Trophoblast cell (in vitro differentiated cells and primary cell): ENCODE measurements around the gene ACHE.
"Not testable (repeated sequence)": the region's sequence is repeated elsewhere in the genome, so short reads cannot be mapped to it uniquely, and the experiment has no call there.

ENCODE experiments used
- DNase-seq, 2 donors: peaks; one replicate each; pipeline ENCODE4 v3.0.0-alpha.2; 2016
- H2AFZ ChIP-seq: 2 replicates; pipeline ENCODE4 v1.6.1; 2013; ENCODE audit warnings: low read length, moderate library complexity, mild to moderate bottlenecking; ENCODE audit not compliant: insufficient read depth, poor library complexity
- H2AK5ac ChIP-seq: 2 replicates; pipeline ENCODE4 v1.6.1; 2013; ENCODE audit warnings: mild to moderate bottlenecking, low read length
- H2BK120ac ChIP-seq: 2 replicates; pipeline ENCODE4 v1.6.1; 2013; ENCODE audit warnings: low read length, mild to moderate bottlenecking, moderate library complexity; ENCODE audit not compliant: insufficient read depth, poor library complexity
- H2BK12ac ChIP-seq: 2 replicates; pipeline ENCODE4 v1.6.1; 2013; ENCODE audit warnings: mild to moderate bottlenecking, low read length, moderate library complexity
- H2BK5ac ChIP-seq: 2 replicates; pipeline ENCODE4 v1.6.1; 2013; ENCODE audit warnings: low read length, low read depth, moderate library complexity, mild to moderate bottlenecking; ENCODE audit not compliant: poor library complexity
- H3K14ac ChIP-seq: 2 replicates; pipeline ENCODE4 v1.6.1; 2013; ENCODE audit warnings: mild to moderate bottlenecking, low read length
- H3K18ac ChIP-seq: 2 replicates; pipeline ENCODE4 v1.6.1; 2013; ENCODE audit warnings: mild to moderate bottlenecking, low read length
- H3K23ac ChIP-seq: 2 replicates; pipeline ENCODE4 v1.6.1; 2013; ENCODE audit warnings: low read length
- H3K27ac ChIP-seq: 2 replicates; pipeline ENCODE4 v1.5.1; 2013; ENCODE audit warnings: low read depth, mild to moderate bottlenecking, inconsistent platforms, low read length, moderate library complexity
- H3K27me3 ChIP-seq: 2 replicates; pipeline ENCODE4 v1.6.1; 2013; ENCODE audit warnings: inconsistent platforms, mild to moderate bottlenecking, low read length, moderate library complexity; ENCODE audit not compliant: insufficient read depth
- H3K36me3 ChIP-seq, 2 experiments: 1 replicate in 1 of 2; 2 replicates in 1 of 2; pipeline ENCODE4 v1.6.1; 2013; ENCODE audit warnings: low read length in 2 of 2, mild to moderate bottlenecking in 2 of 2, moderate library complexity in 1 of 2; ENCODE audit not compliant: insufficient read depth in 2 of 2, control insufficient read depth in 1 of 2
- H3K4ac ChIP-seq: 2 replicates; pipeline ENCODE4 v1.6.1; 2013; ENCODE audit warnings: low read depth, mild to moderate bottlenecking, low read length, moderate library complexity
- H3K4me1 ChIP-seq, 2 experiments: 1 replicate in 1 of 2; 2 replicates in 1 of 2; pipeline ENCODE4 v1.6.1; 2013; ENCODE audit warnings: low read length in 2 of 2, mild to moderate bottlenecking in 2 of 2, moderate library complexity in 1 of 2; ENCODE audit not compliant: insufficient read depth in 2 of 2, control insufficient read depth in 1 of 2
- H3K4me2 ChIP-seq: 2 replicates; pipeline ENCODE4 v1.6.1; 2013; ENCODE audit warnings: inconsistent platforms, mild to moderate bottlenecking, low read length, moderate library complexity
- H3K4me3 ChIP-seq: 2 replicates; pipeline ENCODE4 v1.5.1; 2013; ENCODE audit warnings: mild to moderate bottlenecking, low read depth, low read length, inconsistent platforms
- H3K79me1 ChIP-seq: one replicate; pipeline ENCODE4 v1.6.1; 2013; ENCODE audit warnings: low read length
- H3K79me2 ChIP-seq: 2 replicates; pipeline ENCODE4 v1.6.1; 2013; ENCODE audit warnings: low read length, mild to moderate bottlenecking; ENCODE audit not compliant: control insufficient read depth, insufficient read depth, poor library complexity
- H3K9ac ChIP-seq: 2 replicates; pipeline ENCODE4 v1.6.1; 2013; ENCODE audit warnings: mild to moderate bottlenecking, low read length
- H3K9me3 ChIP-seq: 2 replicates; pipeline ENCODE4 v1.6.1; 2013; ENCODE audit warnings: low read depth, mild to moderate bottlenecking, control low read depth, inconsistent platforms, low read length; ENCODE audit not compliant: insufficient read depth
- H4K12ac ChIP-seq: 2 replicates; pipeline ENCODE4 v1.6.1; 2013; ENCODE audit warnings: low read depth, mild to moderate bottlenecking, low read length, moderate library complexity
- H4K8ac ChIP-seq: 2 replicates; pipeline ENCODE4 v1.6.1; 2013; ENCODE audit warnings: low read depth, mild to moderate bottlenecking, low read length, moderate library complexity
- H4K91ac ChIP-seq: one replicate; pipeline ENCODE4 v1.6.1; 2013; ENCODE audit warnings: low read depth, mild to moderate bottlenecking, low read length, moderate library complexity
- WGBS: extraction: QIAGEN DNeasy Blood & Tissue Kit; methylation state at CpG from one replicate; pipeline ENCODE4 v1.1.7; 2013; ENCODE audit warnings: missing lambda C conversion rate; ENCODE audit not compliant: insufficient read length, insufficient coverage; ENCODE audit errors: extremely low coverage; 5-methylcytosine and 5-hydroxymethylcytosine counted together

The ACHE gene

GRCh38 chr7:100856871-100857282 lies 38.8 kb downstream of the ACHE start:
- no peaks in the 10 kb centered on the region for H3K9me3 ChIP-seq
- H3K79me2 ChIP-seq: no peaks in the 10 kb centered on the region
- WGBS: no CpG with 5 or more reads among the region's 16 CpGs
- peak overlapping the region; percentile 90 for H3K27ac ChIP-seq
- H3K9ac ChIP-seq: no peak overlapping the region
- peaks cover 28 to 29% of the 10 kb centered on the region in 2 experiments for H3K36me3 ChIP-seq
- peak overlapping the region; percentile 20 for H2BK12ac ChIP-seq
- no peak overlapping the region for H4K8ac ChIP-seq
- peak overlapping the region; percentile 7 for H2BK5ac ChIP-seq
- H2AK5ac ChIP-seq: no peak overlapping the region
- H3K4me1 ChIP-seq: peaks cover 19 to 23% of the 10 kb centered on the region in 2 experiments
- peak; percentile 94 to 95 for DNase-seq
- H3K4me3 ChIP-seq: no peak overlapping the region
- H3K23ac ChIP-seq: no peak overlapping the region
- no peak overlapping the region for H4K12ac ChIP-seq
- peak overlapping the region; percentile 38 for H3K14ac ChIP-seq
- H3K79me1 ChIP-seq: peaks cover 12% of the 10 kb centered on the region
- H3K27me3 ChIP-seq: no peaks in the 10 kb centered on the region
- H3K18ac ChIP-seq: no peak overlapping the region
- peak overlapping the region; percentile 35 for H2BK120ac ChIP-seq
- no peak overlapping the region for H2AFZ ChIP-seq
- peak overlapping the region; percentile 74 for H4K91ac ChIP-seq
- peak overlapping the region; percentile 48 for H3K4me2 ChIP-seq
- H3K4ac ChIP-seq: peak overlapping the region; percentile 20

DNA sequence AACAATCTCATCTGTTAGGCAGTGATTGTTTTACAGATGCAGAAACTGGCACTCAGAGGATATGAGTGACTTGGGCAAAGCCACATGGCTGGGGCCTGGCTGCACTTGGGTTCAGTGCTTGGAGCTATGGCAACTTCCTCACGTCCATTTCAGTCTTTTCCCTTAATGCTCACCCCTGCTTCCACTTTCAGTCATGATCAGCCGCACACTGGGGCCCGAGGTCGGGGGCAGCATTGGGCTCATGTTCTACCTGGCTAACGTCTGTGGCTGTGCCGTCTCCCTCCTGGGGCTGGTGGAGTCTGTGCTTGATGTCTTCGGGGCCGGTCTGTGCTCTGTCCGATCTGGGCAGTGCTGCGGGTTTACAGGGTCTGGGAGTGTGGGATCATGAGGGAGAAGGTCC lies 40.2 kb downstream of the ACHE start:
- peak overlapping the region; percentile 18 for H3K18ac ChIP-seq
- no peak for DNase-seq
- no peak overlapping the region for H3K4me3 ChIP-seq
- H3K36me3 ChIP-seq: peaks cover 15 to 16% of the 10 kb centered on the region in 2 experiments
- H3K27me3 ChIP-seq: no peaks in the 10 kb centered on the region
- no peaks in the 10 kb centered on the region for H3K79me2 ChIP-seq
- H2BK120ac ChIP-seq: no peak overlapping the region
- no peak overlapping the region for H4K12ac ChIP-seq
- WGBS: no CpG with 5 or more reads among the region's 10 CpGs
- no peak overlapping the region for H4K8ac ChIP-seq
- H3K9ac ChIP-seq: no peak overlapping the region
- no peak overlapping the region for H2BK5ac ChIP-seq
- H3K4ac ChIP-seq: no peak overlapping the region
- no peak overlapping the region for H2BK12ac ChIP-seq
- no peaks in the 10 kb centered on the region for H3K9me3 ChIP-seq
- no peak overlapping the region for H2AFZ ChIP-seq
- H3K4me2 ChIP-seq: no peak overlapping the region
- no peak overlapping the region for H3K23ac ChIP-seq
- H3K27ac ChIP-seq: no peak overlapping the region
- H3K4me1 ChIP-seq: peaks cover 19 to 23% of the 10 kb centered on the region in 2 experiments
- no peak overlapping the region for H3K14ac ChIP-seq
- H3K79me1 ChIP-seq: peaks cover 12% of the 10 kb centered on the region
- no peak overlapping the region for H4K91ac ChIP-seq
- no peak overlapping the region for H2AK5ac ChIP-seq

GRCh38 chr7:100854899-100855298 lies 40.8 kb downstream of the ACHE start:
- not testable (repeated sequence) for H3K27me3 ChIP-seq, H2AFZ ChIP-seq, H3K9me3 ChIP-seq, H4K12ac ChIP-seq, H2BK5ac ChIP-seq, H3K79me2 ChIP-seq, DNase-seq, H3K23ac ChIP-seq, H3K18ac ChIP-seq, H2AK5ac ChIP-seq, H4K8ac ChIP-seq, H3K27ac ChIP-seq, H4K91ac ChIP-seq, H3K4ac ChIP-seq, H3K4me2 ChIP-seq, H3K14ac ChIP-seq, H3K9ac ChIP-seq, H2BK120ac ChIP-seq, H3K4me3 ChIP-seq, H2BK12ac ChIP-seq
- H3K36me3 ChIP-seq: peaks cover 8 to 10% of the 10 kb centered on the region in 2 experiments
- H3K79me1 ChIP-seq: peaks cover 12% of the 10 kb centered on the region
- WGBS: no CpG with 5 or more reads among the region's 9 CpGs
- H3K4me1 ChIP-seq: peaks cover 19 to 23% of the 10 kb centered on the region in 2 experiments

DNA sequence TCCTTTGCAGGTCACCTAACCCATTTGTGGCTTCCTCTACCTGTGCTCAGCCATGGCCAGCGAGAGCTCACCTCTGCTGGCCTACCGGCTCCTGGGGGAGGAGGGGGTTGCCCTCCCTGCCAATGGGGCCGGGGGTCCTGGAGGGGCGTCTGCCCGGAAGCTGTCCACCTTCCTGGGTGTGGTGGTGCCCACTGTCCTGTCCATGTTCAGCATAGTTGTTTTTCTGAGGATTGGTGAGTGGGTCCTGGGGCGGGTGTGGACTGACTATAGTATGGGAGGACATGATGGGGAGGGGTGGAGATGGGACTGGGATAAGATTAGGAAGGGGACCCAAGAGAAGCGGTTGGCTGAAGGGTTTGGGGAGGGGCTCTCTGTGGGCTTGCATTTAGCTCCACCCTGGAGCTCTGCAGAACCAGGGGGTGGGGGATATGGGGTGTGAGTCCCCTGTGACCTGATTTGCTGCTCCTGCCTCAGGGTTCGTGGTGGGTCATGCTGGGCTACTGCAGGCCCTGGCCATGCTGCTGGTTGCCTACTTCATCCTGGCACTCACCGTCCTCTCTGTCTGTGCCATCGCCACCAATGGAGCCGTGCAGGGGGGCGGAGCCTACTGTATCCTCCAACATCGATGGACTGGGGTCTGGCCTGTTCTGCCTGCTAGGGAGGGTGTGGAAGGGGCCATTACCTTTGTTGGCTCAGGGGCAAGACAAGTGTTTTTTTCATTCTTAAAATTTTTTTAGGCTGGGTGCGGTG lies 41.4 kb downstream of the ACHE start:
- no peaks in the 10 kb centered on the region for H3K27me3 ChIP-seq
- H3K9me3 ChIP-seq: no peaks in the 10 kb centered on the region
- H2AK5ac ChIP-seq: no peak overlapping the region
- no peak overlapping the region for H3K4me3 ChIP-seq
- no CpG with 5 or more reads among the region's 14 CpGs for WGBS
- H3K4ac ChIP-seq: no peak overlapping the region
- H2BK12ac ChIP-seq: no peak overlapping the region
- peaks cover 19 to 23% of the 10 kb centered on the region in 2 experiments for H3K4me1 ChIP-seq
- H2BK120ac ChIP-seq: no peak overlapping the region
- no peak overlapping the region for H3K14ac ChIP-seq
- H3K18ac ChIP-seq: no peak overlapping the region
- H3K36me3 ChIP-seq: peaks cover 7 to 8% of the 10 kb centered on the region in 2 experiments
- H3K9ac ChIP-seq: no peak overlapping the region
- DNase-seq: peak in 1 of 2 donors; percentile 14
- no peak overlapping the region for H3K23ac ChIP-seq
- H3K79me1 ChIP-seq: peaks cover 12% of the 10 kb centered on the region
- H3K4me2 ChIP-seq: no peak overlapping the region
- no peak overlapping the region for H2BK5ac ChIP-seq
- no peaks in the 10 kb centered on the region for H3K79me2 ChIP-seq
- no peak overlapping the region for H4K91ac ChIP-seq
- H4K12ac ChIP-seq: peak overlapping the region; percentile 43
- no peak overlapping the region for H2AFZ ChIP-seq
- no peak overlapping the region for H4K8ac ChIP-seq
- no peak overlapping the region for H3K27ac ChIP-seq
